GM21360 (cell line): ENCODE results near the gene SESN2.

Experiments used
- ATAC-seq: cut with Tn5 transposase; IDR thresholded peaks from one replicate; pipeline ENCODE4 v1.9.1; 2021; ENCODE audit warnings: mild to moderate bottlenecking, moderate library complexity; ENCODE audit not compliant: unreplicated experiment

SESN2 gene, protein sequence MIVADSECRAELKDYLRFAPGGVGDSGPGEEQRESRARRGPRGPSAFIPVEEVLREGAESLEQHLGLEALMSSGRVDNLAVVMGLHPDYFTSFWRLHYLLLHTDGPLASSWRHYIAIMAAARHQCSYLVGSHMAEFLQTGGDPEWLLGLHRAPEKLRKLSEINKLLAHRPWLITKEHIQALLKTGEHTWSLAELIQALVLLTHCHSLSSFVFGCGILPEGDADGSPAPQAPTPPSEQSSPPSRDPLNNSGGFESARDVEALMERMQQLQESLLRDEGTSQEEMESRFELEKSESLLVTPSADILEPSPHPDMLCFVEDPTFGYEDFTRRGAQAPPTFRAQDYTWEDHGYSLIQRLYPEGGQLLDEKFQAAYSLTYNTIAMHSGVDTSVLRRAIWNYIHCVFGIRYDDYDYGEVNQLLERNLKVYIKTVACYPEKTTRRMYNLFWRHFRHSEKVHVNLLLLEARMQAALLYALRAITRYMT

DNA sequence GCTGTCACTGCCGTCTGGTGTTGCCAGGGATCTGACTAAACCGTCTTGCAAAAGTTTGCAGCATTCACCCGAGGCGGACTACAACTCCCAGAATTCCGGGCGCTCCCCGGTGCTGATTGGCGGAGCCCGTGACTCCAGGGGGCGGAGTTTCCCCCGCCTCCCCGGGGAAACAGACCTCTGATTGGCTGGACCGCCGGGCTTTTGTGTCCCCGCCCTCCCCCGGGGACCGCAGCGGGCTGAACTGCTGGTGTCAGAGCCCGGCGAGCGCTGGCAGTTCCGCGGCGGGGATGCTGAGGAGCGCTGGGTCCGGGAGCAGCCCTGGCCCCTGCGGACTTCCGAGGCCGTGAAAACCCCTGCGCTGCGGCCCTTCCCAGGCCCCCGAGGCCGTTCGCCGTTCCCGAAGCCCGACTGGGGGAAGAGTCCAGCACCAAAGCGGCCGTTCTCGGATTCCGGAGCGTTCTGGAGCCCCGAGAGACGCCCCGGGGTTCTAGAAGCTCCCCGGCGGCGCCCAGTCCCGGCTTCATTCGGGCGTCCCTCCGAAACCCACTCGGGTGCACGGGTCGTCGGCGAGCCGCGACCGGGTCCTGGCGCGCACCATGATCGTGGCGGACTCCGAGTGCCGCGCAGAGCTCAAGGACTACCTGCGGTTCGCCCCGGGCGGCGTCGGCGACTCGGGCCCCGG lies at the start of gene SESN2:
TSS of gene SESN2 (plus strand) at position 267 of the 682 bp plus-strand sequence. CDS start at position 597, 330 bp downstream.
- peak; percentile 90 for ATAC-seq

DNA sequence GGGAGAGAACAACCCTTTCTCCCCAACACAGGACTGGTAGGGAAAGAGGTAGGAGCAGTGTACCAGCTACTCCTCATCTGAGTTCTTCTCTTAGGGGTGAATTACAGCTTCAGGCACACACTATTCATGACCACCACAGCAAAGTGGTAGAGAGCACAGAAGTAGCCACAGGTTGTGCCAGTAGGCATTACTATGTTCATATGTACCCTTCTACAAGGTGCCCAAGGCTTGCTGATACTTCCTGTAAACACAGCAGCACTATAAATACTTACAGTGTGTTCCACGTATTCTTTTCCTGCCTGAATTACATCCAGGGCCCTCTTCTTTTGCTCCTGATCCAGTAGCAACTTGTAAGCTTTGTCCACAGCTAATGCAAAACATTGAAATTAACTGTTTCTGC lies 49.6 kb upstream of the SESN2 start:
- no peak for ATAC-seq

DNA sequence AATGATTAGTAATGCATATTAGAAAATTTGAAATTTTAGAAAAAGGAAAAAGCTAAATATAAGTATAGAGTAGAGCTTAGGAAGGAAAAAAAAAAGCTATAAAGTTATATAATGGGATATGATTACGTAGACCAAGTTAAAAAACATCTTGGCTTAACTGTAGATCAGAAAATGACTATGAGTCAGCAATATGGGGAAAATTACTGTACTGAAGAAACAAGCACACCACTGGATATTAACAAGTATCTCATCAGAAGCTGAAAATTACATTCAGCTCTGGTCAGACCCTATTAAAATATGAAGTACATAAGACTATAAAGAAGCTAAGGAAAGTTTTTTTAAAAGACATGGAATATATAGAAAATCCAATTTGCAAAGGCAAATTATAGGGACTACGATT lies 46.0 kb upstream of the SESN2 start:
- no peak for ATAC-seq

DNA sequence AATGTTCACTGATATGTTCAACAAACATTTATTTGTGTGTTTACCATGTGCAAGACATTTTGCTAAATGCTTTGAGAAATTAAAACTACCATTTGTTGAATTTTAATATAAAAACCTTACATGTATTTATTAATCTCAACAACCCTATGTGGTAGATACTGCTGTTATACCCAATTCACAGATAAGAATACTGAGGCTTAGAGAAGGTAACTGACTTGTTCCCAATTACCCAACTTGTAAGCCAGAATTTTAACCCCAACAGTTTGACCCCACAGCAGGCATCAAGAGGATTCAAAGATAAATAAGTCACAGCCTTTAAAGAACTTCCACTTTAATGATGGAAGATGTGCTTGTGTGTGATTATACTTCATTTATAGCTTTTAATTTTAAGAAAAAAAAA lies 30.2 kb upstream of the SESN2 start:
- no peak for ATAC-seq

DNA sequence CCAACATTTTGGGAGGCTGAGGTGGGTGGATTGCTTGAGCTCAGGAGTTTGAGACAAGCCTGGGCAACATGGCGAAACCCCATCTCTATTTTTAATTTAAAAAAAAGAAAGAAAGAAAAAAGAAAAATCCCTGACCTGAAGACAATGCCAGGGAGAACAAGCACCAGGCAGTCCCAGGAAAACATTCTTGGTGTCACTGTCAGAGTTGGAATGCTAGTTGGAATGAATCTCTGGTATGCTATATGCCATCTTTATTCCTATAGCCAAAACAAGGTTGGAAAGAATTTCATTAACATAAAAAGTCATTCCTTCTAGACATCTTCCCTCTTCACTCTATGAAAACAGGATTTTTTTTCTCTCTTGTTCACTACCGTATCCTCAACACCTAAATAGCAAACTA lies 29.3 kb upstream of the SESN2 start:
- ATAC-seq = no peak

DNA sequence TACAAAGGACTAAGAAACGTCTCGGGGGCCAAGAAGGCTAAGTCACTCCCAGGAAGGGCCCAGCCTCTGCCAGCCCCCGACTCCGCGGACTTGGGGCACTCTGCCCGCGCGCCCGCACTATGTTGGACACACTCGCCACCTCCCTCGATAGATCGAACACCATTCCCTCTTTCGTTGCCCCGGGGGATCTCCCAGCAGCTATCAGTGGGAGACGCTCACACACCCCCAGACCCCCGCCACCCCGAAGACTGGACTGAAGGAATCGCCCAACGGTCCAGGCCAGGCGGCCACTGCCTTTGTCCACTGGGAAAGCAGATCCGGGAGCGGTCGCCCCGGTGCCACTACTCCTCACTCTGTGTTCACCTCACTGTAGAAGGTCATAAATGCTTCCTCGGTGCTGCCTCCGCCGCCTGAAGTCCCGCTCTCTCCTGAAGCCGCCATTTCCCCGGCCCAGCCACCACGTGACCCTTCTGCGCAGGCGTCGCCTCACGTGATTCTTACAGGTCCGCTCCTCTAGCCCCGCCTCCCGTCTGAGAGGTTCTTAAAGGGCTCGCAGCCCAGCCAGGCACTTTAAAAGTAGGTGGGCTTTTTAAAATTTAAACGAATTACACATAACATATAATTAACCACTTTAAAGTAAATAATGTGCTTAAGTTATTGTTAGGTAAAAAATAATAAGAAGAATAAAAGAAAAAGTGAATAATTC lies 26.6 kb upstream of the SESN2 start, which contains the start of gene DNAJC8:
TSS of gene DNAJC8 (minus strand) at position 472 of the 706 bp plus-strand sequence. CDS start at position 441, 31 bp downstream.
- ATAC-seq = peak; percentile 43

DNA sequence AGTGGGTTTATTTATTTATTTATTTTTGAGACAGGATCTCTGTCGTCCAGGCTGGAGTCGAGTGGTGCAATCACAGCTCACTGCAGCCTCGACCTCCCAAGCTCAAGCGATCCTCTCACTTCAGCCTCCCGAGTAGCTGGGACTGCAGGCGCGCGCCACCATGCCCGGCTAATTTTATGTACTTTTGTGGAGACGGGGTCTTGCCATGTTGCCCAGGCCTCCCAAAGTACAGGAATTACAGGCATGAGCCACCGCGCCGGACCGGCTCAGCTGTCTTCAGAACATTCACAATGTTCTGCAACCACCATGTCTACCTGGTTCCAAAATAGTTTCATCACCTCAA lies 26.1 kb upstream of the SESN2 start:
- ATAC-seq = no peak

DNA sequence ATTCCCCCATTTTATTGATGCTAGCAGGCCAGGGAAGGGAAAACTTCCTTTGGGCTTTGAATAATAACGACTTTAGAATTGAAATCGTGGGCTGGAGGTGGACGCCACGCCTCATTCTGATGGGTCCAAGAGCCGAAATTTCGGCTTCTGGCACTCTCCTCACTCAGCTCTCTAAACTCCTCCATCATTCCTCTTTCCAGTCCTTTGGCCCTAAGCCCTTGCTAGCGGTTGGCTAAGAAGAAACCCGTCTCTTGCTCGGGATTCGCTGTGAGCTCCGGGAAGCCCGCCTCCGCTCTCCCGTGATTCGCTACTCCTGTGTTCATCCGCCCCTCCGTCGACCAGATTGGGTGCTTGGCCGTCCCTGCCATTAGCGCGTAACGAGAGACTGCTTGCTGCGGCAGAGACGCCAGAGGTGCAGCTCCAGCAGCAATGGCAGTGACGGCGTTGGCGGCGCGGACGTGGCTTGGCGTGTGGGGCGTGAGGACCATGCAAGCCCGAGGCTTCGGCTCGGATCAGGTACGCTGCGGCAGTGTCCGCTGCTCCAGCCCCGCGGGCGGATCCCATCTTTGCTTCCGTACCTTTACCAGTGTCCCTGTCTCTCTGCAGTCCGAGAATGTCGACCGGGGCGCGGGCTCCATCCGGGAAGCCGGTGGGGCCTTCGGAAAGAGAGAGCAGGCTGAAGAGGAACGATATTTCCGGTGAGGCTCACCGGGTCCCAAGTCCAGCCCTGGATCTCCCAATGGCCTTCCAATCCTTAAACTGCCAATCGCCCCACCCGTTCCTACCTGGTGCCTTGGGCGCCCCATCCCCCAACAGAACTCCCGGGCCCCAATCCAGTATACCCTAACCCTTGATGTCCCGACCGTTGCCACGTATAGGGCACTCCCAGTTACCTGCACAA lies 23.3 kb upstream of the SESN2 start, which contains the start of gene ATP5IF1:
TSS of gene ATP5IF1 (plus strand) at position 370 of the 901 bp plus-strand sequence. CDS start at position 430, 60 bp downstream.
- ATAC-seq = peak; percentile 75

DNA sequence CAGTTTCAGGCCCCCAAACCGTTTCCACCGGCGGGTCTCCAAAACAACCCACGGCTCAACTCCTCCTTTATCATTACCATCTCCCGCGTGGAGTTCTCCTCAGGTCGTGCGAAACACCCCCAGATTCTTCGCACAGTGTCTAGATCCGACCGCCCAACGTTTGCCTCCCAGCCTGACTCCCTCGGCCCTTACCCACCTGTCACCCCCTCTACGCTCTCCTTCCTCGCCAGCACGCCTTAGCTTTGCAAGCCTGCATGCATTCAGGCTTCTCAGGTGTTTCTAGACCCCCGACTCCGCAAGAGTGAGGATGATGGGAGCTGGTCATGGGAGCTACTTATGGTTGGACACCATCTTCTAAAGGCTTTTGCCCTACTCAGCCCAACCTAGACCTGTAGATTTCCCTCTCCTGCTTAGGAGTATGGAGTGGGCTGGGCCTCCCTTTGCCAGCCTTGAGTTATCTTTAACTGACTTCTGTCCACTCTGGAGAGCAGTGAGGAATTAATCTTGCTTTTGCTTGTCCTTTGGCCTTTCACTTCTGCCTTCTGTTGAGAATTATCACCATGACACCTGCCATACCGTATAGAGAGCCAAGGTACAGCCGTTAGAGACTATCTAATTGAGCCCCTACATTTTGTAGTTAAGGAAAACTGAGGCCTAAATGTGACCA lies 22.5 kb upstream of the SESN2 start:
- ATAC-seq = no peak

DNA sequence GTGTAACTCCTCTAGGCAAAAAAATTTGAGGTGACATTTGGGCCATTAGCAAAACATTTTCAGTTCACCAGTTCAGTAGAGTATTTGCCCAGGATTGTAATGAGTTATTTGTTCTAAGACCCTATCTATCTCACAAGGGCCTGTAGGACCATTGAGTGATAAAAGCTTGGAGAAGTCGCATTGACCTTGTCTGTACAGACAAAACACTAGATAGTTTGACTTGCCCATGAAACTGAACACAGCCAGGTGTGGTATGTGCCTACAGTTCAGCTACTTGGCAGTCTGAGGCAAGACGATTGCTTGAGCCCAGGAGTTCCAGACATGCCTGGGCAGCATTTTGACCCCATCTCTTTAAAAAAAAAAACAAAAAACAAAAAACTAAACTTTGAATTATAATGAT lies 20.3 kb upstream of the SESN2 start:
- no peak for ATAC-seq

DNA sequence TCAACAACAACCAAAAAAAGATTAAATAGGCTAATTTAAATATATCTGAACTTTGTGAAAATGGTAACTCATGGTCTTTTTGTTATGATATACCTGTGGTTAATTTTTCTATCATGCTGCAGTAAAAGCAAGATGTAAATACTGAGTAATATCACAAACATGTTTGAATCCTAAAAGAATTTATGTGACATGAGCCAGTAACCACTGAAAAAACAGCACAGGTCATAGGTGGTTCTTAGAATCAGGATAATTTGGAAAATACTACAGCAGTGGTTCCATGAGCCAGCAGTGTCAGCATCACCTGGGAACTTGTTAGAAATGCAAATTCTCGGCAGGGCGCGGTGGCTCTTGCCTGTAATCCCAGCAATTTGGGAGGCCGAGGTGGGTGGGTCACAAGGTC lies 19.3 kb upstream of the SESN2 start:
- ATAC-seq = no peak

DNA sequence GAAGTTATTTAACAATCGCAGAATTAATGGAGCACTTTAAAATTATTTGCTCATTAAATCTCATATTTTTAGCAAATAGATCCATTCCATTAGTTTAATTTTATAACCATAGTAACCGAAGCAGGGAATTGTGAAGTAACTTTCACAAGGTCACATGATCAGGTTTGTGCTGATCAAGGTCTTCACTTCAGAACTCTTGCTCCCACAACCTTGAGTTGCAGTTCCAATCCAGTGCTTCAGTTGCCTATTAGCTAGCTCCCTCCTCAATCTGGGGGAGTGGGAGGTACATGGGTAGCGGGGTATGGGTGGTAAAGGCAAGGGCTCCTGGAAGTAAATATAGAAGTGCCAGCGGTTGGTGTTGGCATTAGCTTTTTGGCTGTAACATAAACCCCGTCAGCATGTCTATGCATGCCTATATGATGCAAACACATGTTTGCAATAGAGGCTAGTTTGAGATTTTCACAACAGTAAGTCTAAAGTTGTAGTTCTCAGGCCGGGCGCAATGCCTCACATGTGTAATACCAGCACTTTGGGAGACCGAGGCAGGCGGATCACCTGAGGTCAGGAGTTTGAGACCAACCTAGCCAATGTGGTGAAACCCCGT lies 17.6 kb upstream of the SESN2 start:
- no peak for ATAC-seq

DNA sequence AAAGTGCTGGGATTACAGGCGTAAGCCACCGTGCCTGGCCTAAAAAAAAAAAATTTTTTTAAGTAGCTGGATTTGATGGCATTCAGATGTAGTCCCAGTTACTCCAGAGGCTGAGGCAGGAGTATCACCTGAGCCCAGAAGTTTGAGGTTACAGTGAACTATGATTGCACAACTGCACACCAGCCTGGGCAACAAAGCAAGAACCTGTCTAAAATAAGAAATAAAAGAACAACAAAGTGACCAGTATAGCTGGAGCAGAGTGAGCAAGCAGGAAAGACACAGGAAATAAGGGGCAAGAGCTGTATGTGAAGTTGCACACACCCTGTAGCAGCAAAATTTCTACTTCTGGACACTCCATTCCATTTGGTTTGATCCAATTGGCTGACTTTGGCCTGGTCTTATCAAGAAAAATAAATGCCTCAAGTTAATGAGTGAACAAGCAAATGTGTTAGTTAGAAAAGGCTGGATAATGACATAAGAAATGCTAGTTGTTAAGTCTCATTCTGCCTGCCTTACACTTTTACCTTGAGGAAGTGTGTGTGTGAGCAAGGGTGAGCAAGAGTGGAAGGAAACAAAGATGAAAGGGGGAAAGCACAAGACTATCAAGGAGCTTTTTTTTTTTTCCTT lies 15.5 kb upstream of the SESN2 start:
- ATAC-seq = no peak

DNA sequence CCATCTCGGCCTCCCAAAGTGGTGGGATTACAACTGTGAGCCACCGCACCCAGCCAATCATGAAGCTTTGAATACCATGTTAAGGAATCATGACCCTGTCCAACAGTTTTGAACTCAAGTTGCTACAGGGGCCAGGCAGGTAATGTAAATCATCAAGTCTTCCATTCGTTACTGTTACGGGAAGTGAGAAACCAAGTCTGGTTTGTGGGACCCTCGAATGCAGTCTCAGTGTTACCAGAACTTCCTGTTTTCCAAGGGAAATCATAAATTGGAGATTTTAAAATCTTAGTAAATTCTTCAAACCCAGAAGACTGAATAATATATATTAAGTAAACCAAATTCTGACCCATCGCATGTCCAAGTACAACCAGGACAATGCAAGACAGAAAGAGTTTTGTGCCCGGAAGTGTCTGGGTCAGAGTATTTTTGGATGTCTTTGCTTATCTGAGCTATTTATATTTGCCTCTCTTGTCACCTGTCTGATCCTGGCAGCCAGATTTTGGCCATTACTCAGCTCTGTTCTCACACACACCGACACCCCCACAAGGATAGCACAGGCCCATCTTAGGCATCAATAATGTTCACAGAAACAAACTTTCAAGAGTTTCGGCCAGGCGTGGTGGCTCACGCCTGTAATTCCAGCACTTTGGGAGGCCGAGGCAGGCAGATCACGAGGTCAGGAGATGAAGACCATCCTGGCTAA lies 14.6 kb upstream of the SESN2 start:
- no peak for ATAC-seq

DNA sequence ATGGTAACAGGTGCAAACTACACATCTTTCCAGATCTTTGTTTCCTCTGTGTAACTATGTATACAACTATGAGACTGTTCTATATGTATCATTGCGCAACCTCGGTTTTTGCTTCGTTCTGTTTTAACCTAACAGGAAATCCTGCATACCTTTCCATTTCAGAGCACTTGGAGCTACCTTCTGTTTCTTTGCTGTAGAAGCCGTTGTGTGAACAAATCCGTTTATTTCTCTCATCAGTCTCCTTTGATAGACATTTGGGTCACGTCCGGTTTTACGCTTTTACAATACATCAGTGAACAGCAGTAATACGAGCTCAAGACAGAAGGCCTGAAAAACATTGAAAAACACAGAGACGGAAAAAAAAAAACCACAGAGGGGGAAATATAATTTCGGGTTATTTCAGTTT lies 12.9 kb upstream of the SESN2 start:
- ATAC-seq = no peak

DNA sequence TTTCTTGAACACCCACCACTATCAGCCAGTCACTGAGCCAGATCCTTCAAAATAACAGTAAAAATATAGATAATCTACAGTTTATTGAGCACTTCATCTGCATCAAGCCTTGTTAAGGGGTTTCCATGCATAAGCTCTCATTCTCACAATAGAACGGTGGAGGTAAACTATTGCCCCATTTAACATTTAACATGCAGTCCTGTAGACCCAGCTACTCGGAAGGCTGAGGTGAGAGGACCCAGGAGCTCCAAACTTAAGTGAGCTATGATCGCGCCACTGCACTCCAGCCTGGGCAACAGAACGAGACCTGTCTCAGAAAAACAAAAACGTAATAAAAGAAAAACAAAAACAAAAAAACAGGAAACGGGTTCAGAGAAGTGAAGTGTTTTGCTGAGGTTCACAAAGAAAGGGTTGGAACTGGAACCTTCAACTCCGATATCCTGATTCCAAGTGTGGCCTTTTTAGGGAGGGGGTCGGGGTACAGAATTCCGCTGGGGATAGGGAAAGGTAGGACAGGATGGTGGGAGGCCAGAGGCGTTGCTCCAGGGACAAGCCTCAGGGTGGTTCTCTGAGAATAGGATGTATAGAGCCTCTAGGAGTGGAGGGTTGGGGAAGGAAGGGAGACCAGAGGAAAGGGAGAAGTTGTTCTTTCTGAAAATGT lies 11.6 kb upstream of the SESN2 start:
- no peak for ATAC-seq

DNA sequence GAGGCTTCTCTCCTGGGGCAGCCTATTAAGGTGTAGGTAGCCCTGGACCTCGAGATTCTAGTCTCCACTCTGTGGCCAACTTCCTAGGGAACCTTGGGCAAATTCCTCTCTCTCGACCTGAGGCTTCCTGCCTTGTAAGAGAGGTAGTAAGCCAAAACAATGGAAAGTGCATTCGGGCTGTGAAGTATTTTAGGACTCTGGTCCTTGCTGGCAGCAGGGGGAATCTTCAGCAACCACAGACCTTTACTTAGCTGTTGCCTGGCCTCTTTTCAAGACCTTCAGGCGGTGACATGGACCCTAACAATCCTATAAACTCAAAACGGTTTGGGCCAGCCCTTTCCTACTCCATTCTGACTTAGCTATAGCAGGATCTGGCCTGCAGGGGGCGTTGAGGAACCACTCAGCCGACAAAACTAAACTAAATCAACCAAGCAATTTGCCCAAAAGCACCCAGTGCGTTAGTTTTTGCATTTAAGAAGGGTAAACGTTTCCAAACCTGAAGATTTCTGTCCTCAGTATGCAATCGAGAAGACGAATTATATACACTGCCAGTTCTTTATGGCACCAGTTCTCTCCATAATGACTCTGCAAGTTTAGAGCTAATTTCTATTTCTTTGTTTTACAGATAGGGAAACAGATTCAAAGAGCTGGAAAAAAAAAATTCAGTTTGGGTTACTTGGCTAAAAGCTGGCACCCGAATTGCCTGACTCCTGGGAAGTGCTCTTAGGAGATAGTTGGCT lies 10.9 kb upstream of the SESN2 start:
- ATAC-seq = no peak
